Sigmoid colon (tissue), 4 donors: Measurements from ENCODE around the gene NTN5.

Experiments
- EP300 ChIP-seq, 4 donors: sonication (generic); formaldehyde crosslinking; IDR thresholded peaks; one replicate each; pipeline ENCODE4 v1.6.1; 2017; ENCODE audit warnings: antibody characterized with exemption in 4 of 4
- POLR2A ChIP-seq, 2 donors: fragments of 450-650 bp; IDR thresholded peaks; one replicate each; pipeline ENCODE4 v1.6.1; 2016; ENCODE audit warnings: antibody characterized with exemption in 2 of 2, mild to moderate bottlenecking in 2 of 2, moderate library complexity in 2 of 2
- POLR2AphosphoS5 ChIP-seq, 4 donors: sonication (generic); formaldehyde crosslinking; IDR thresholded peaks; one replicate each; pipeline ENCODE4 v1.6.1; 2017; ENCODE audit warnings: antibody characterized with exemption in 4 of 4
- TF ChIP-seq, protein P1 (sequence below), 4 experiments: fragments of 450-650 bp in 3 of 4; fragments of 200-600 bp in 1 of 4; IDR thresholded peaks; one replicate each; pipeline ENCODE4 v1.5.1; 2016 to 2019; ENCODE audit warnings: antibody characterized with exemption in 4 of 4, mild to moderate bottlenecking in 3 of 4, moderate library complexity in 2 of 4

- TF ChIP-seq, protein P1, sequence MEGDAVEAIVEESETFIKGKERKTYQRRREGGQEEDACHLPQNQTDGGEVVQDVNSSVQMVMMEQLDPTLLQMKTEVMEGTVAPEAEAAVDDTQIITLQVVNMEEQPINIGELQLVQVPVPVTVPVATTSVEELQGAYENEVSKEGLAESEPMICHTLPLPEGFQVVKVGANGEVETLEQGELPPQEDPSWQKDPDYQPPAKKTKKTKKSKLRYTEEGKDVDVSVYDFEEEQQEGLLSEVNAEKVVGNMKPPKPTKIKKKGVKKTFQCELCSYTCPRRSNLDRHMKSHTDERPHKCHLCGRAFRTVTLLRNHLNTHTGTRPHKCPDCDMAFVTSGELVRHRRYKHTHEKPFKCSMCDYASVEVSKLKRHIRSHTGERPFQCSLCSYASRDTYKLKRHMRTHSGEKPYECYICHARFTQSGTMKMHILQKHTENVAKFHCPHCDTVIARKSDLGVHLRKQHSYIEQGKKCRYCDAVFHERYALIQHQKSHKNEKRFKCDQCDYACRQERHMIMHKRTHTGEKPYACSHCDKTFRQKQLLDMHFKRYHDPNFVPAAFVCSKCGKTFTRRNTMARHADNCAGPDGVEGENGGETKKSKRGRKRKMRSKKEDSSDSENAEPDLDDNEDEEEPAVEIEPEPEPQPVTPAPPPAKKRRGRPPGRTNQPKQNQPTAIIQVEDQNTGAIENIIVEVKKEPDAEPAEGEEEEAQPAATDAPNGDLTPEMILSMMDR (IDR thresholded peaks at IDR 0.05), result no peak
- TF ChIP-seq POLR2AphosphoS5 (IDR thresholded peaks at IDR 0.05) (no peak), POLR2A (IDR thresholded peaks at IDR 0.05) (no peak), EP300 (IDR thresholded peaks at IDR 0.05) (no peak)
Measured at GRCh38 chr19:48687776-48688175, 15.0 kb upstream of the NTN5 start.
